MCF 10A (cell line): ENCODE data around the gene MANEA. TPM values are rescaled to one million over a fixed set of nuclear protein-coding genes. Genes with fewer than 3 reads are reported as not detected.

Source experiments
- BruUV-seq: library from RNA; stranded (reverse); fragments of 400-500 nt; replicated peaks from 2 replicates; lab custom pipeline; 2021; lab: Mats Ljungman, UMichigan
- CTCF ChIA-PET: fragments of 300-600 bp; sonication (Branson Sonifier 250); formaldehyde crosslinking; extraction: SDS; loops from one replicate; lab custom pipeline; 2021; ENCODE audit warnings: antibody characterized with exemption, inconsistent platforms; lab: Yijun Ruan, JAX
- POLR2A ChIA-PET: fragments of 300-600, 350-650 bp; sonication (Branson Sonifier 250); formaldehyde crosslinking; extraction: SDS; loops from one replicate; lab custom pipeline; 2020; ENCODE audit warnings: antibody characterized with exemption, inconsistent platforms; lab: Yijun Ruan, JAX
- DNase-seq: peaks from one replicate; pipeline ENCODE4 v3.0.0-alpha.2; 2018; ENCODE audit not compliant: unreplicated experiment
- H3K27ac Mint-ChIP-seq: one replicate; pipeline ENCODE4 v1.8.0; 2022; ENCODE audit warnings: mild to moderate bottlenecking, low read depth, mixed read lengths; ENCODE audit not compliant: unreplicated experiment
- H3K27me3 Mint-ChIP-seq: one replicate; pipeline ENCODE4 v1.8.0; 2022; ENCODE audit warnings: mixed read lengths; ENCODE audit not compliant: insufficient read depth, unreplicated experiment
- H3K36me3 Mint-ChIP-seq: one replicate; pipeline ENCODE4 v1.8.0; 2022; ENCODE audit warnings: mild to moderate bottlenecking, moderate library complexity, mixed read lengths; ENCODE audit not compliant: insufficient read depth, unreplicated experiment
- H3K4me1 Mint-ChIP-seq: one replicate; pipeline ENCODE4 v1.8.0; 2022; ENCODE audit warnings: mixed read lengths; ENCODE audit not compliant: insufficient read depth, unreplicated experiment
- H3K4me3 Mint-ChIP-seq: one replicate; pipeline ENCODE4 v1.8.0; 2022; ENCODE audit warnings: mild to moderate bottlenecking, moderate library complexity, mixed read lengths; ENCODE audit not compliant: unreplicated experiment
- H3K9me3 Mint-ChIP-seq: one replicate; pipeline ENCODE4 v1.8.0; 2022; ENCODE audit warnings: mixed read lengths; ENCODE audit not compliant: unreplicated experiment
- intact Hi-C: fragments of 100-400 bp; cut with micrococcal nuclease; formaldehyde crosslinking; loops from 2 replicates; pipeline ENCODE4 v1.14.1; 2022
- total RNA-seq: library from RNA; stranded (reverse); gene quantifications from 2 replicates; pipeline ENCODE4 v1.2.3, GENCODE V29; 2022
- TF ChIP-seq, protein P1 (sequence below): fragments of 200-600 bp; IDR thresholded peaks from one replicate; pipeline ENCODE4 v1.8.0; 2022; ENCODE audit warnings: antibody characterized with exemption, mild to moderate bottlenecking; ENCODE audit not compliant: unreplicated experiment

The MANEA gene
- total RNA-seq, 1 experiment from 2014 or later: 4.6 TPM

DNA sequence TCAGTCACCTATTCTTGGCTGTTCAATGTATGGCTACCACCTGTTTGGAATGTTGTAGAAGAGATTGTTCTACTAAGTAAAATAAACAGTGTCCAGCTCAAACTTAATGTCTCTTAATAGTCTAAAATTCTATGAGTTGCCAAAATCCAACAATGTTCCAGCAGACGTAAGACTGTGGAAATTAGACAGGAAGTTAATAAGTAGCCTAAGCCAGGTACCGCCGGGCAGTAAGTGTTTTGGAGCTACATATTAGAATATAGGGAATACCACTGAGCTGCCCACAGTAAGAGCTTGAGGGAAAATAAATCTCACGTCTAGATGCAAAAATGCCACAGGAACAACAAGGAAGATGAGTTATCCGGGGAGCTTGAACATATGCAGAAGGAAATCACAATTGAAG is 7.8 kb upstream of the MANEA start:
- DNase-seq: no peak
- H3K9me3 Mint-ChIP-seq: no peaks in the 10 kb centered on the region
- no TSS peak for BruUV-seq
- intact Hi-C loops: no loop called here
- H3K4me1 Mint-ChIP-seq: peaks cover 6% of the 10 kb centered on the region
- H3K4me3 Mint-ChIP-seq: no peak overlapping the region
- peaks cover 1% of the 10 kb centered on the region for H3K36me3 Mint-ChIP-seq
- ChIA-PET POLR2A (no interaction called here), CTCF (no interaction called here)
- TF ChIP-seq, protein P1, sequence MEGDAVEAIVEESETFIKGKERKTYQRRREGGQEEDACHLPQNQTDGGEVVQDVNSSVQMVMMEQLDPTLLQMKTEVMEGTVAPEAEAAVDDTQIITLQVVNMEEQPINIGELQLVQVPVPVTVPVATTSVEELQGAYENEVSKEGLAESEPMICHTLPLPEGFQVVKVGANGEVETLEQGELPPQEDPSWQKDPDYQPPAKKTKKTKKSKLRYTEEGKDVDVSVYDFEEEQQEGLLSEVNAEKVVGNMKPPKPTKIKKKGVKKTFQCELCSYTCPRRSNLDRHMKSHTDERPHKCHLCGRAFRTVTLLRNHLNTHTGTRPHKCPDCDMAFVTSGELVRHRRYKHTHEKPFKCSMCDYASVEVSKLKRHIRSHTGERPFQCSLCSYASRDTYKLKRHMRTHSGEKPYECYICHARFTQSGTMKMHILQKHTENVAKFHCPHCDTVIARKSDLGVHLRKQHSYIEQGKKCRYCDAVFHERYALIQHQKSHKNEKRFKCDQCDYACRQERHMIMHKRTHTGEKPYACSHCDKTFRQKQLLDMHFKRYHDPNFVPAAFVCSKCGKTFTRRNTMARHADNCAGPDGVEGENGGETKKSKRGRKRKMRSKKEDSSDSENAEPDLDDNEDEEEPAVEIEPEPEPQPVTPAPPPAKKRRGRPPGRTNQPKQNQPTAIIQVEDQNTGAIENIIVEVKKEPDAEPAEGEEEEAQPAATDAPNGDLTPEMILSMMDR: no peak
- H3K27ac Mint-ChIP-seq: no peak overlapping the region
- H3K27me3 Mint-ChIP-seq: no peaks in the 10 kb centered on the region

- Mint-ChIP-seq H3K4me3 (no peak overlapping the region), H3K27me3 (no peaks in the 10 kb centered on the region), H3K36me3 (no peaks in the 10 kb centered on the region), H3K9me3 (no peaks in the 10 kb centered on the region), H3K27ac (no peak overlapping the region), H3K4me1 (peaks cover 6% of the 10 kb centered on the region)
- intact Hi-C loops: no loop called here
- no TSS peak for BruUV-seq
- POLR2A ChIA-PET: no interaction called here
- peak; percentile 42 for DNase-seq
- TF ChIP-seq, protein P1: no peak
- CTCF ChIA-PET: no interaction called here
Observed at GRCh38 chr6:95572098-95572497, 5.2 kb upstream of the MANEA start.

GRCh38 chr6:95574811-95575210 is 2.5 kb upstream of the MANEA start:
- ChIA-PET CTCF (no interaction called here), POLR2A (no interaction called here)
- TF ChIP-seq, protein P1: no peak
- no TSS peak for BruUV-seq
- Mint-ChIP-seq H3K27me3 (no peaks in the 10 kb centered on the region), H3K27ac (no peak overlapping the region), H3K4me3 (peak overlapping the region; percentile 98), H3K36me3 (no peaks in the 10 kb centered on the region), H3K9me3 (no peaks in the 10 kb centered on the region), H3K4me1 (peaks cover 13% of the 10 kb centered on the region)
- peak; percentile 75 for DNase-seq
- intact Hi-C loops: loop anchor here (5.0 kb wide), 1 partner anchor 947 kb away; the partner anchor contains the start of gene UFL1

GRCh38 chr6:95576218-95576997 is 927 bp upstream of the MANEA start:
- no peaks in the 10 kb centered on the region for H3K27me3 Mint-ChIP-seq
- peak overlapping the region; percentile 99 for H3K27ac Mint-ChIP-seq
- H3K36me3 Mint-ChIP-seq: no peaks in the 10 kb centered on the region
- no TSS peak for BruUV-seq
- CTCF ChIA-PET: interaction anchor here (0.7 kb wide), 1 partner anchor 94 kb away, joined by 3 read pairs; no protein-coding TSS in a partner anchor
- POLR2A ChIA-PET: interaction anchor here (0.7 to 2.7 kb wide), 4 partner anchors 12 to 1323 kb away, joined by 3 to 7 read pairs (median 3); no protein-coding TSS in a partner anchor
- H3K4me1 Mint-ChIP-seq: peaks cover 13% of the 10 kb centered on the region
- DNase-seq: peak; percentile 26
- intact Hi-C loops: loop anchor here (5.0 kb wide), 1 partner anchor 946 kb away; the partner anchor contains the start of gene UFL1
- TF ChIP-seq, protein P1: no peak
- peak overlapping the region; percentile 98 for H3K4me3 Mint-ChIP-seq
- no peaks in the 10 kb centered on the region for H3K9me3 Mint-ChIP-seq
